Astrocyte (in vitro differentiated cells and primary cell): ENCODE data around the gene CEP83. TPM values are rescaled to one million over a fixed set of nuclear protein-coding genes. Genes with fewer than 3 reads are reported as not detected.

Experiments used
- DNase-seq: peaks from one replicate; pipeline ENCODE4 v3.0.0-alpha.2; 2010; ENCODE audit warnings: low read depth
- FAIRE-seq: peaks from 2 replicates; lab custom pipeline; 2011; peaks lifted over from hg19 to GRCh38; lab: Jason Lieb, UNC
- H2AFZ ChIP-seq: 2 replicates; pipeline ENCODE4 v1.6.0; 2012; ENCODE audit warnings: low read depth, low read length, inconsistent platforms
- H3K27ac ChIP-seq: 2 replicates; pipeline ENCODE4 v1.5.1; 2011; ENCODE audit warnings: low read depth, low read length, inconsistent platforms
- H3K27me3 ChIP-seq: 2 replicates; pipeline ENCODE4 v1.6.0; 2011; ENCODE audit warnings: low read length, inconsistent platforms; ENCODE audit not compliant: insufficient read depth
- H3K36me3 ChIP-seq: 2 replicates; pipeline ENCODE4 v1.5.1; 2011; ENCODE audit warnings: low read length, inconsistent platforms; ENCODE audit not compliant: insufficient read depth
- H3K4me1 ChIP-seq: 2 replicates; pipeline ENCODE4 v1.5.1; 2011; ENCODE audit warnings: low read length, inconsistent platforms; ENCODE audit not compliant: insufficient read depth
- H3K4me2 ChIP-seq: 2 replicates; pipeline ENCODE4 v1.6.0; 2012; ENCODE audit warnings: low read length, inconsistent platforms
- H3K4me3 ChIP-seq: 2 replicates; pipeline ENCODE4 v1.5.1; 2011; ENCODE audit warnings: low read depth, mild to moderate bottlenecking, low read length, inconsistent platforms; ENCODE audit not compliant: insufficient read depth
- H3K79me2 ChIP-seq: 2 replicates; pipeline ENCODE4 v1.6.0; 2012; ENCODE audit warnings: mild to moderate bottlenecking, low read length, inconsistent platforms; ENCODE audit not compliant: insufficient read depth
- H3K9ac ChIP-seq: 2 replicates; pipeline ENCODE4 v1.6.0; 2012; ENCODE audit warnings: mild to moderate bottlenecking, low read length, inconsistent platforms
- H3K9me3 ChIP-seq: 2 replicates; pipeline ENCODE4 v1.5.1; 2012; ENCODE audit warnings: low read depth, mild to moderate bottlenecking, low read length, inconsistent platforms; ENCODE audit not compliant: insufficient read depth
- H4K20me1 ChIP-seq: 2 replicates; pipeline ENCODE4 v1.6.0; 2012; ENCODE audit warnings: low read length, inconsistent platforms; ENCODE audit not compliant: insufficient read depth
- H3K27ac Mint-ChIP-seq: one replicate; pipeline ENCODE4 v1.8.0; 2021; ENCODE audit warnings: mild to moderate bottlenecking, mixed read lengths; ENCODE audit not compliant: unreplicated experiment
- H3K27me3 Mint-ChIP-seq: one replicate; pipeline ENCODE4 v1.8.0; 2021; ENCODE audit warnings: low read depth, mixed read lengths; ENCODE audit not compliant: unreplicated experiment
- H3K36me3 Mint-ChIP-seq: one replicate; pipeline ENCODE4 v1.8.0; 2021; ENCODE audit warnings: low read depth, mixed read lengths; ENCODE audit not compliant: unreplicated experiment
- H3K4me1 Mint-ChIP-seq: one replicate; pipeline ENCODE4 v1.8.0; 2021; ENCODE audit warnings: low read depth, mixed read lengths; ENCODE audit not compliant: unreplicated experiment
- H3K4me3 Mint-ChIP-seq: one replicate; pipeline ENCODE4 v1.8.0; 2021; ENCODE audit warnings: mild to moderate bottlenecking, moderate library complexity, mixed read lengths; ENCODE audit not compliant: unreplicated experiment
- H3K9me3 Mint-ChIP-seq: one replicate; pipeline ENCODE4 v1.8.0; 2021; ENCODE audit warnings: mild to moderate bottlenecking, mixed read lengths; ENCODE audit not compliant: unreplicated experiment
- CTCF ChIP-seq: IDR thresholded peaks from 2 replicates; pipeline ENCODE4 v1.5.1; 2011; ENCODE audit warnings: low read depth, mild to moderate bottlenecking, inconsistent platforms, low read length, moderate library complexity; ENCODE audit not compliant: insufficient read depth
- EZH2 ChIP-seq: IDR thresholded peaks from 2 replicates; pipeline ENCODE4 v1.6.1; 2012; ENCODE audit warnings: mild to moderate bottlenecking, low read length, inconsistent platforms; ENCODE audit not compliant: insufficient read depth
- total RNA-seq: library from RNA; stranded (reverse); gene quantifications from 2 replicates; pipeline ENCODE4 v1.2.1, GENCODE V29; 2021

Gene CEP83
- total RNA-seq, 1 donor from 2014 or later, result 12.4 TPM

GRCh38 chr12:94507455-94507854 is 47.8 kb upstream of the CEP83 start:
- Histone ChIP-seq H3K27me3 (peaks cover 5% of the 10 kb centered on the region), H3K9me3 (no peaks in the 10 kb centered on the region), H3K79me2 (no peaks in the 10 kb centered on the region), H2AFZ (no peak overlapping the region), H3K9ac (no peak overlapping the region), H3K4me3 (no peak overlapping the region), H3K4me1 (no peaks in the 10 kb centered on the region), H4K20me1 (no peaks in the 10 kb centered on the region), H3K4me2 (no peak overlapping the region), H3K27ac (no peak overlapping the region), H3K36me3 (no peaks in the 10 kb centered on the region)
- H3K4me3 Mint-ChIP-seq, result no peak overlapping the region
- no peak for FAIRE-seq
- peaks cover 10% of the 10 kb centered on the region for H3K27me3 Mint-ChIP-seq
- no peaks in the 10 kb centered on the region for H3K36me3 Mint-ChIP-seq
- H3K4me1 Mint-ChIP-seq, result no peaks in the 10 kb centered on the region
- TF ChIP-seq EZH2, result no peak
- no peak for TF ChIP-seq CTCF
- peaks cover 7% of the 10 kb centered on the region for H3K9me3 Mint-ChIP-seq
- DNase-seq, result no peak
- H3K27ac Mint-ChIP-seq, result no peak overlapping the region

GRCh38 chr12:94504386-94504785 is 44.7 kb upstream of the CEP83 start:
- H4K20me1 ChIP-seq, result no peaks in the 10 kb centered on the region

More at GRCh38 chr12:94504386-94504785, 44.7 kb upstream of the CEP83 start:
- Mint-ChIP-seq H3K4me1 (no peaks in the 10 kb centered on the region), H3K9me3 (peaks cover 11% of the 10 kb centered on the region), H3K27ac (no peak overlapping the region), H3K27me3 (peaks cover 3% of the 10 kb centered on the region), H3K36me3 (no peaks in the 10 kb centered on the region), H3K4me3 (no peak overlapping the region)
- Histone ChIP-seq H3K27ac (no peak overlapping the region), H3K9ac (no peak overlapping the region), H3K4me2 (no peak overlapping the region), H3K4me1 (no peaks in the 10 kb centered on the region), H3K9me3 (no peaks in the 10 kb centered on the region), H3K4me3 (no peak overlapping the region), H3K79me2 (no peaks in the 10 kb centered on the region), H3K27me3 (peaks cover 5% of the 10 kb centered on the region), H3K36me3 (no peaks in the 10 kb centered on the region), H2AFZ (no peak overlapping the region)
- no peak for DNase-seq
- no peak for TF ChIP-seq CTCF
- no peak for TF ChIP-seq EZH2
- FAIRE-seq, result no peak
